Endothelial cell of umbilical vein (primary cell): Measurements from ENCODE around the gene PPM1G. TPM values are rescaled to one million over a fixed set of nuclear protein-coding genes. Genes with fewer than 3 reads are reported as not detected.

Experiments used
- BruUV-seq: library from RNA; stranded (reverse); fragments of 400-500 nt; replicated peaks from 2 replicates; lab custom pipeline; 2021; lab: Mats Ljungman, UMichigan
- CTCF ChIA-PET: fragments of 300-600, 350-600 bp; sonication (Branson Sonifier 250); formaldehyde crosslinking; loops from one replicate; lab custom pipeline; 2021; ENCODE audit warnings: antibody characterized with exemption, inconsistent platforms; lab: Charles Lee
- POLR2A ChIA-PET: fragments of 300-600, 350-600 bp; sonication (Branson Sonifier 250); formaldehyde crosslinking; loops from one replicate; lab custom pipeline; 2021; ENCODE audit warnings: antibody characterized with exemption, inconsistent platforms; lab: Charles Lee
- DNase-seq: peaks from one replicate; pipeline ENCODE4 v3.0.0-alpha.2; 2011; ENCODE audit warnings: low read depth, low spot score
- FAIRE-seq: peaks from 2 replicates; lab custom pipeline; 2011; peaks lifted over from hg19 to GRCh38; lab: Jason Lieb, UNC
- H2AFZ ChIP-seq: 2 replicates; pipeline ENCODE4 v1.6.0; 2012; ENCODE audit warnings: low read depth, low read length, control low read depth, inconsistent platforms
- H3K27ac ChIP-seq: 2 replicates; pipeline ENCODE4 v1.5.1; 2011; ENCODE audit warnings: low read depth, mild to moderate bottlenecking, control low read depth, low read length, moderate library complexity; ENCODE audit not compliant: insufficient read depth
- H3K27me3 ChIP-seq, 2 experiments: 2 replicates each; pipeline versions ENCODE4 v1.6.0 to v1.6.1; 2011; ENCODE audit warnings: low read length in 2 of 2, mixed read lengths in 1 of 2; ENCODE audit not compliant: control insufficient read depth in 2 of 2, insufficient read depth in 2 of 2
- H3K36me3 ChIP-seq, 2 experiments: 2 replicates in 1 of 2; 3 replicates in 1 of 2; pipeline ENCODE4 v1.5.1; 2011; ENCODE audit warnings: low read length in 2 of 2, mild to moderate bottlenecking in 1 of 2, moderate library complexity in 1 of 2; ENCODE audit not compliant: control insufficient read depth in 2 of 2, insufficient read depth in 2 of 2; ENCODE audit errors: extremely low read depth in 1 of 2
- H3K4me1 ChIP-seq: 3 replicates; pipeline ENCODE4 v1.5.1; 2011; ENCODE audit warnings: mild to moderate bottlenecking, low read length; ENCODE audit not compliant: control insufficient read depth, insufficient read depth; ENCODE audit errors: extremely low read depth
- H3K4me2 ChIP-seq: 2 replicates; pipeline ENCODE4 v1.6.1; 2011; ENCODE audit warnings: low read length, control low read depth, mixed read lengths; ENCODE audit not compliant: insufficient read depth
- H3K4me3 ChIP-seq, 3 experiments: fragments of 200-600 bp in 1 of 3; sonication (generic), shearing (Covaris generic) in 1 of 3; replicated peaks in 1 of 3; 2 replicates each; pipeline ENCODE4 v1.5.1; 2011 to 2016; ENCODE audit warnings: control low read depth in 3 of 3, low read length in 3 of 3, mild to moderate bottlenecking in 2 of 3, inconsistent platforms in 1 of 3, low read depth in 1 of 3, moderate library complexity in 1 of 3; ENCODE audit not compliant: insufficient read depth in 1 of 3
- H3K79me2 ChIP-seq: 2 replicates; pipeline ENCODE4 v1.6.0; 2012; ENCODE audit warnings: low read length, inconsistent platforms; ENCODE audit not compliant: control insufficient read depth, insufficient read depth
- H3K9ac ChIP-seq: replicated peaks from 2 replicates; pipeline ENCODE3; 2011; ENCODE audit warnings: low read length, control low read depth; ENCODE audit not compliant: insufficient read depth; ENCODE audit errors: extremely low read depth
- H3K9me1 ChIP-seq: replicated peaks from 3 replicates; pipeline ENCODE4 v1.6.0; 2011; ENCODE audit warnings: mild to moderate bottlenecking, low read length; ENCODE audit not compliant: control insufficient read depth, insufficient read depth; ENCODE audit errors: extremely low read depth
- H3K9me3 ChIP-seq: replicated peaks from 2 replicates; pipeline ENCODE4 v1.5.1; 2012; ENCODE audit warnings: low read length, inconsistent platforms; ENCODE audit not compliant: control insufficient read depth, insufficient read depth
- H4K20me1 ChIP-seq: replicated peaks from 2 replicates; pipeline ENCODE3; 2011; ENCODE audit warnings: mild to moderate bottlenecking, low read length; ENCODE audit not compliant: control insufficient read depth, insufficient read depth; ENCODE audit errors: extremely low read depth
- EZH2 ChIP-seq: IDR thresholded peaks from 2 replicates; pipeline ENCODE4 v1.6.1; 2012; ENCODE audit warnings: borderline replicate concordance, low read depth, mild to moderate bottlenecking, moderate library complexity, low read length, inconsistent platforms; ENCODE audit not compliant: severe bottlenecking
- FOS ChIP-seq: IDR thresholded peaks from 2 replicates; pipeline ENCODE4 v1.6.1; 2011; ENCODE audit warnings: mild to moderate bottlenecking, low read length, moderate library complexity, borderline replicate concordance; ENCODE audit not compliant: insufficient read depth
- GATA2 ChIP-seq: IDR thresholded peaks from 2 replicates; pipeline ENCODE4 v1.7.0; 2011; ENCODE audit warnings: low read depth, mild to moderate bottlenecking, moderate library complexity, mixed read lengths, low read length; ENCODE audit not compliant: insufficient read length, insufficient read depth
- JUN ChIP-seq: IDR thresholded peaks from 2 replicates; pipeline ENCODE4 v1.6.1; 2011; ENCODE audit warnings: borderline replicate concordance, low read depth; ENCODE audit not compliant: insufficient read length, insufficient read depth
- MYC ChIP-seq: IDR thresholded peaks from one replicate; pipeline ENCODE4 v1.6.1; 2011; ENCODE audit warnings: mild to moderate bottlenecking, low read depth, low read length
- POLR2A ChIP-seq: IDR thresholded peaks from 2 replicates; pipeline ENCODE4 v1.6.1; 2012; ENCODE audit warnings: low read depth, mild to moderate bottlenecking, control low read depth, low read length
- POLR2AphosphoS5 ChIP-seq: IDR thresholded peaks from 2 replicates; pipeline ENCODE4 v1.6.1; 2012; ENCODE audit warnings: low read depth, mild to moderate bottlenecking, control low read depth, low read length, moderate library complexity; ENCODE audit not compliant: insufficient read depth
- dilution Hi-C: fragments of 300-500 bp; cut with MboI; formaldehyde crosslinking; loops from one replicate; pipeline ENCODE4 v1.15.0; 2019; ENCODE audit warnings: low sequenced_read_pairs; ENCODE audit not compliant: extremely low pct_ligation_motif_present
- intact Hi-C: fragments of 100-400 bp; cut with micrococcal nuclease; formaldehyde crosslinking; loops from one replicate; pipeline ENCODE4 v1.10.0; 2022
- polyA plus RNA-seq, 4 experiments: library from polyadenylated mRNA; depleted of rRNA in 3 of 4; stranded (reverse) in 3 of 4; unstranded in 1 of 4; fragments of >200 nt; gene quantifications; 2 replicates each; pipeline versions ENCODE4 v1.2.1 to v1.2.3, GENCODE V29; 2011 to 2012; ENCODE audit warnings: missing spikeins in 1 of 4
- total RNA-seq: library from RNA; stranded (reverse); gene quantifications from 2 replicates; pipeline ENCODE4 v1.2.3, GENCODE V29; 2021
- TF ChIP-seq, protein P1 (sequence below), 2 donors: IDR thresholded peaks; 1 replicate in 1 of 2; 2 replicates in 1 of 2; pipeline ENCODE4 v1.5.1; 2011; ENCODE audit warnings: low read length in 2 of 2, mild to moderate bottlenecking in 2 of 2, moderate library complexity in 2 of 2, control low read depth in 1 of 2, inconsistent platforms in 1 of 2, low read depth in 1 of 2; ENCODE audit not compliant: insufficient read depth in 1 of 2; ENCODE audit errors: extremely low read depth in 1 of 2
- TF ChIP-seq, protein P2 (sequence below): IDR thresholded peaks from 2 replicates; pipeline ENCODE4 v1.6.1; 2011; ENCODE audit not compliant: insufficient read depth, insufficient read length

PPM1G gene
- total and polyA plus RNA-seq, 2 donors (not counting 3 experiments of a cell fraction or from before 2014, with no cell fraction given), result 48.1 to 135 TPM

DNA sequence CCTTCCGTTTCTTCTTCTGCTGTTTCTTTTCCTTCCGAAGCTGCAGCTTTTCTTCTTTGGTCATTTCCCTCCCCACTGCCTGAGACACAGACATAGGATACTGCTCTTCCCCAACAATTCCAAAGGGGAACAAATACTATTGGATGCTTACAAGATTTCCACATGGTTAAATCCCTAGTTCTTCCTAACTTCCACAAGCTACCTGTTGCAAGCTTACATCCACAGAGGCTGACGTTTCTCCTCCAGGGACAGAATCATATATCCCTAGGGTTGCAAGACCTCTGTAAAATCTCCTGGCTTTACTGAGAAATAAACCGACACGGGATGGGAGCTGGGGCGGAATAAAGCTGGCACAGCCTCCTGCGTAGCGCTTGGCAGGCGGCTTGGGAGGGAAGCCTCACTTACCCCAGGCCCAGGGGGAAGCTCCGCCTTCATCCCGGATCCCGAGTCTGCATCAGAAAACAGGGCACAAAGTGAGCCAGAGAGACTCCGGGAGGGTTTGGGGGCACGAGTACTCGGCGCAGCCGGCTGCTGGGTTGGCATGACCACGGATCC lies 39.8 kb downstream of the PPM1G start:
- DNase-seq (no peak), FAIRE-seq (peak; percentile 44)
- ChIA-PET CTCF (interaction anchor here (0.6 to 1.4 kb wide), 11 partner anchors 9 to 314 kb away, joined by 3 to 8 read pairs (median 4); partner anchors contain the start of genes CAD, GTF3C2 and ZNF513), POLR2A (interaction anchor here (0.5 to 1.7 kb wide), 3 partner anchors 12 to 1941 kb away, joined by 4 to 7 read pairs (median 6); partner anchors contain the start of gene GTF3C2)
- Histone ChIP-seq H2AFZ (peak overlapping the region; percentile 76), H3K27ac (peak overlapping the region; percentile 9), H3K36me3 (peaks cover 10 to 29% of the 10 kb centered on the region in 2 experiments), H3K79me2 (peaks cover 30% of the 10 kb centered on the region), H4K20me1 (no peaks in the 10 kb centered on the region), H3K9ac (peak overlapping the region; percentile 69), H3K4me3 (peak overlapping the region; percentile 53 to 75 (median 70)), H3K4me2 (peak overlapping the region; percentile 89), H3K4me1 (peaks cover 14% of the 10 kb centered on the region), H3K9me3 (no peaks in the 10 kb centered on the region), H3K9me1 (no peaks in the 10 kb centered on the region), H3K27me3 (no peaks in the 10 kb centered on the region)
- dilution Hi-C loops (no loop called here), intact Hi-C loops (loop anchor here (1.0 to 5.0 kb wide), 6 partner anchors 11 to 157 kb away; partner anchors contain the start of genes ATRAID, GTF3C2, IFT172 and MPV17)
- TSS peak; percentile 56 for BruUV-seq
- TF ChIP-seq, protein P1, sequence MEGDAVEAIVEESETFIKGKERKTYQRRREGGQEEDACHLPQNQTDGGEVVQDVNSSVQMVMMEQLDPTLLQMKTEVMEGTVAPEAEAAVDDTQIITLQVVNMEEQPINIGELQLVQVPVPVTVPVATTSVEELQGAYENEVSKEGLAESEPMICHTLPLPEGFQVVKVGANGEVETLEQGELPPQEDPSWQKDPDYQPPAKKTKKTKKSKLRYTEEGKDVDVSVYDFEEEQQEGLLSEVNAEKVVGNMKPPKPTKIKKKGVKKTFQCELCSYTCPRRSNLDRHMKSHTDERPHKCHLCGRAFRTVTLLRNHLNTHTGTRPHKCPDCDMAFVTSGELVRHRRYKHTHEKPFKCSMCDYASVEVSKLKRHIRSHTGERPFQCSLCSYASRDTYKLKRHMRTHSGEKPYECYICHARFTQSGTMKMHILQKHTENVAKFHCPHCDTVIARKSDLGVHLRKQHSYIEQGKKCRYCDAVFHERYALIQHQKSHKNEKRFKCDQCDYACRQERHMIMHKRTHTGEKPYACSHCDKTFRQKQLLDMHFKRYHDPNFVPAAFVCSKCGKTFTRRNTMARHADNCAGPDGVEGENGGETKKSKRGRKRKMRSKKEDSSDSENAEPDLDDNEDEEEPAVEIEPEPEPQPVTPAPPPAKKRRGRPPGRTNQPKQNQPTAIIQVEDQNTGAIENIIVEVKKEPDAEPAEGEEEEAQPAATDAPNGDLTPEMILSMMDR (IDR thresholded peaks at IDR 0.05; ENCODE audit: extremely low read depth in 1 of 2, insufficient read depth in 1 of 2, low read depth in 1 of 2, low read length in 2 of 2), result no peak
- TF ChIP-seq FOS, result no peak
- no peak for TF ChIP-seq MYC
- TF ChIP-seq GATA2, result no peak
- no peak for TF ChIP-seq POLR2AphosphoS5
- no peak for TF ChIP-seq JUN
- TF ChIP-seq, protein P2, sequence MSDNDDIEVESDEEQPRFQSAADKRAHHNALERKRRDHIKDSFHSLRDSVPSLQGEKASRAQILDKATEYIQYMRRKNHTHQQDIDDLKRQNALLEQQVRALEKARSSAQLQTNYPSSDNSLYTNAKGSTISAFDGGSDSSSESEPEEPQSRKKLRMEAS, result no peak
- no peak for TF ChIP-seq EZH2
- no peak for TF ChIP-seq POLR2A
